Glutamatergic neuron (in vitro differentiated cells): ENCODE measurements around the gene FBP2. TPM values are rescaled to one million over a fixed set of nuclear protein-coding genes. Genes with fewer than 3 reads are reported as not detected.

Experiments
- DNase-seq: peaks from one replicate; pipeline ENCODE4 v3.0.0; 2022
- H3K27ac Mint-ChIP-seq: one replicate; pipeline ENCODE4 v1.8.0; 2020; ENCODE audit warnings: mild to moderate bottlenecking, mixed read lengths, inconsistent platforms; ENCODE audit not compliant: unreplicated experiment
- H3K27me3 Mint-ChIP-seq: one replicate; pipeline ENCODE4 v1.8.0; 2020; ENCODE audit warnings: mild to moderate bottlenecking, moderate library complexity, mixed read lengths, inconsistent platforms; ENCODE audit not compliant: unreplicated experiment
- H3K36me3 Mint-ChIP-seq: one replicate; pipeline ENCODE4 v1.8.0; 2020; ENCODE audit warnings: mild to moderate bottlenecking, mixed read lengths, inconsistent platforms; ENCODE audit not compliant: unreplicated experiment
- H3K4me1 Mint-ChIP-seq: one replicate; pipeline ENCODE4 v1.8.0; 2020; ENCODE audit warnings: mild to moderate bottlenecking, low read depth, mixed read lengths, inconsistent platforms; ENCODE audit not compliant: unreplicated experiment
- H3K4me3 Mint-ChIP-seq: one replicate; pipeline ENCODE4 v1.8.0; 2020; ENCODE audit warnings: mild to moderate bottlenecking, mixed read lengths, inconsistent platforms; ENCODE audit not compliant: unreplicated experiment
- H3K9me3 Mint-ChIP-seq: one replicate; pipeline ENCODE4 v1.8.0; 2020; ENCODE audit warnings: mild to moderate bottlenecking, moderate library complexity, mixed read lengths, inconsistent platforms; ENCODE audit not compliant: unreplicated experiment
- CTCF ChIP-seq: fragments of 200-600 bp; sonication (generic); IDR thresholded peaks from one replicate; pipeline ENCODE4 v1.5.0; 2021; ENCODE audit not compliant: partially characterized antibody, unreplicated experiment
- total RNA-seq: library from RNA; stranded (reverse); fragmentation: NEBNext Ultra II Directional; extraction: Animal tissue kit (Norgen Biotek cat#: 25700); gene quantifications from one replicate; pipeline ENCODE4 v1.2.1, GENCODE V29; 2021; ENCODE audit not compliant: unreplicated experiment

The FBP2 gene
- total RNA-seq, 1 donor from 2014 or later: not detected

- Mint-ChIP-seq H3K36me3 (no peaks in the 10 kb centered on the region), H3K27me3 (peaks cover 5% of the 10 kb centered on the region), H3K9me3 (peaks cover 5% of the 10 kb centered on the region), H3K27ac (no peak overlapping the region), H3K4me1 (peaks cover 3% of the 10 kb centered on the region), H3K4me3 (no peak overlapping the region)
- peak; percentile 53 for TF ChIP-seq CTCF
- DNase-seq: peak; percentile 75
Observed at GRCh38 chr9:94623253-94623652, 29.6 kb upstream of the FBP2 start.

- peaks cover 3% of the 10 kb centered on the region for H3K4me1 Mint-ChIP-seq
- H3K27me3 Mint-ChIP-seq: peaks cover 5% of the 10 kb centered on the region
- H3K27ac Mint-ChIP-seq: no peak overlapping the region
- no peak for TF ChIP-seq CTCF
- H3K4me3 Mint-ChIP-seq: no peak overlapping the region
- H3K36me3 Mint-ChIP-seq: no peaks in the 10 kb centered on the region
- peaks cover 5% of the 10 kb centered on the region for H3K9me3 Mint-ChIP-seq
- DNase-seq: no peak
Observed at GRCh38 chr9:94622087-94622800, 28.6 kb upstream of the FBP2 start.

GRCh38 chr9:94619026-94619425, 25.4 kb upstream of the FBP2 start:
- DNase-seq: no peak
- no peak overlapping the region for H3K27ac Mint-ChIP-seq
- no peak for TF ChIP-seq CTCF
- no peaks in the 10 kb centered on the region for H3K36me3 Mint-ChIP-seq
- H3K27me3 Mint-ChIP-seq: peaks cover 5% of the 10 kb centered on the region
- H3K4me1 Mint-ChIP-seq: peaks cover 3% of the 10 kb centered on the region
- no peak overlapping the region for H3K4me3 Mint-ChIP-seq
- peaks cover 5% of the 10 kb centered on the region for H3K9me3 Mint-ChIP-seq

- Mint-ChIP-seq H3K9me3 (no peaks in the 10 kb centered on the region), H3K4me1 (peaks cover 14% of the 10 kb centered on the region), H3K4me3 (no peak overlapping the region), H3K27ac (no peak overlapping the region), H3K27me3 (peaks cover 2% of the 10 kb centered on the region), H3K36me3 (no peaks in the 10 kb centered on the region)
- TF ChIP-seq CTCF: no peak
- DNase-seq: no peak
Observed at GRCh38 chr9:94613003-94613402, 19.4 kb upstream of the FBP2 start.

GRCh38 chr9:94612071-94612470, 18.4 kb upstream of the FBP2 start:
- Mint-ChIP-seq H3K4me1 (peaks cover 17% of the 10 kb centered on the region), H3K4me3 (no peak overlapping the region), H3K9me3 (no peaks in the 10 kb centered on the region), H3K36me3 (no peaks in the 10 kb centered on the region), H3K27me3 (peaks cover 2% of the 10 kb centered on the region), H3K27ac (no peak overlapping the region)
- no peak for TF ChIP-seq CTCF
- DNase-seq: no peak
